GM12892 (cell line): ENCODE data around the gene CDC14B.
"Not testable (repeated sequence)": the region's sequence is repeated elsewhere in the genome, so short reads cannot be mapped to it uniquely, and the experiment has no call there.

ENCODE experiments used
- DNase-seq: peaks from one replicate; pipeline ENCODE4 v3.0.0; 2011; ENCODE audit not compliant: insufficient read length
- FAIRE-seq: peaks from 2 replicates; lab custom pipeline; 2011; peaks lifted over from hg19 to GRCh38; lab: Jason Lieb, UNC
- POLR2A ChIP-seq: IDR thresholded peaks from 2 replicates; pipeline ENCODE4 v1.6.1; 2011; ENCODE audit warnings: low read depth, low read length, control low read depth
- POLR2AphosphoS5 ChIP-seq: IDR thresholded peaks from 2 replicates; pipeline ENCODE4 v1.6.1; 2011; ENCODE audit warnings: low read depth, low read length, control low read depth
- TAF1 ChIP-seq: IDR thresholded peaks from 2 replicates; pipeline ENCODE4 v1.6.1; 2011; ENCODE audit warnings: low read depth, mild to moderate bottlenecking, control low read depth, low read length, borderline replicate concordance

The CDC14B gene

DNA sequence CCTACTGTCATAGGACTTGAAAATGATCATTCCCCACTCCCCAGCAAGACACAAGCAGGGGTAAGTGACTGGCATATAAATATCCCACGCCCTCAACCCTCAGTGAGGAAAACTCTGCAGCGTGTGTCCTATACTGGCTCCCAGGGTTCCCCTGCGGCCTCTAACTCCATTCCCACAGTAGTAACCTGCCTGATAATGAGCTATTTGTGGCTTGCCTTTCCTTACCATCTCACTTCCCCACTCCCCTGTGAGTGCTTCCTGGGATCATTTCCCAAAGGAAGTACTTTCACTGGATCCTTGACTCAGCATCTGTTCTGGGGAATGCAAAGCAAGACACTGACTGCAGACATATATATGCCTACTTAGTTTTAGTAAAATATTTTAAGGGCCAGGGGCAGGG lies 14.3 kb downstream of the CDC14B start:
- DNase-seq (no peak), FAIRE-seq (no peak)
- no peak for TF ChIP-seq POLR2A
- TF ChIP-seq POLR2AphosphoS5, result no peak
- TF ChIP-seq TAF1, result no peak

DNA sequence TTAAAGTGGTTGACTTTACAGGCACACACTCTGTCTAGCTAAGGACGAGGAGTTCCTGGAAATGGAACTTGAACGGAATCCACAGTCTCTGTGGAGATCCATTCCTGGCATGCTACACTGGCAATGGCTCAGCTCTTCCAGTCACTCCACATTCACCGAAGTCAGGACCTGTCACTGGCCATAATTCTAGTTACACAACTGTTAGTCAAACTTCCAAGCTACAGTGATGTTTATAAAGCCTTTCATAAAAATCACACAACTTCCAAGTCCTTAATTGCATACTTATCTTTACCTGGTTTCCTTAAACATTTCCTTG lies 15.7 kb downstream of the CDC14B start:
- TF ChIP-seq POLR2A, result no peak
- no peak for TF ChIP-seq TAF1
- no peak for TF ChIP-seq POLR2AphosphoS5
- FAIRE-seq, result no peak
- DNase-seq, result no peak

DNA sequence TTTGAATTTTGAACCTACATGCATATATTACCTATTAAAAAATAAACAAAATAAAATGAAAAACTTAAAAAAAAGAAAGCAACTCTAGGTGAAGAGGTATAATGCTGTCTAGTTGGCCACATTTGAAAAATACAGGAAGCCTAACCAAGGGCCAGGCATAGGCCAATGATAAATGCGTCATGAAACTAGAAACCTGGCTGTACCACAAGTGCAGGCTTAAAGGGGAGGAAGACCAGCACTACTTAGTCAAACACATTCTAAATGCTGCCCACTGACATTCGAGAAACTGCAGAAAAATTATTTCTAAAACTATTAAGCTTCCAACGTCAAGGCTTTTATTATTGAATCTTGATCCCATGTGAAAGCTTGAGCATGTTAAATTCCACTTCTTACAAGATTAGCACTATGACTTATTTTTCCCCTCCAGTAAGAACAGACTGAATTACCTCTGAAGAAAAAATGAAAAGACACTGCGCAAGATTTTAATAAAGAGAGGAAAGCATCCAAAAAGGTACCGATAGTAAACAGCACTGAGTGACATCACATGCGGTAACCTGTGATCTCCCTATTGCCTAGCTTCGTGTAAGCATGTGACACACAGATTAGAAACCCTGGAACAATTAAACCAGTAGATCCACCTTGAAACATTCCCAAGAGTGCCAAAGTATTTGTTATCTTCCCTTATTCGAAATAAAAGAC lies 16.2 kb downstream of the CDC14B start:
- FAIRE-seq (no peak), DNase-seq (no peak)
- no peak for TF ChIP-seq POLR2A
- TF ChIP-seq POLR2AphosphoS5, result no peak
- TF ChIP-seq TAF1, result no peak

GRCh38 chr9:96599298-96599697 lies 20.3 kb downstream of the CDC14B start:
- no peak for TF ChIP-seq POLR2AphosphoS5
- TF ChIP-seq POLR2A, result no peak
- TF ChIP-seq TAF1, result no peak
- FAIRE-seq (no peak), DNase-seq (no peak)

DNA sequence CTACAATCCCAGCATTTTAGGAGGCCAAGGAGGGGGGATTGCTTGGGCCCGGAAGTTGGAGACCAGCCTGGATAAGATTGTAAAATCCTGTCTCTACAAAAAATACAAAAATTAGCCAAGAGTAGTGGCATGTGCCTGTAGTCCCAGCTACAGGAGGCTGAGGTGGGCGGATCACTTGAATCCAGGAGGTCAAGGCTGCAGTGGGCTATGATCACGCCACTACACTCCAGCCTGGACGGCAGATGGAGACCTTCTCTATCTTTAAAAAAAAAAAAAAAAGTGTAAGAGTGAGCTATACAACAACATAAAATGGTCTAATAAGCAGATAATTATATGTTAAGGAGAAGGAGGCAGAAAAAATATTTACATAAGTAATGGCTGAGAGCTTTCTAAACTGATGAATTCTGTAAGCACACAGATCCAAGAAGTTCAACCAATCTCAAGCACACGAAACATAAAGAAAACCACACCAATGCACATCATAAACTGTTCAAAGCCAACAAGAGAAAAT lies 23.0 kb downstream of the CDC14B start:
- TF ChIP-seq TAF1 (no peak), POLR2A (no peak), POLR2AphosphoS5 (no peak)
- no peak for DNase-seq
- FAIRE-seq, result no peak

DNA sequence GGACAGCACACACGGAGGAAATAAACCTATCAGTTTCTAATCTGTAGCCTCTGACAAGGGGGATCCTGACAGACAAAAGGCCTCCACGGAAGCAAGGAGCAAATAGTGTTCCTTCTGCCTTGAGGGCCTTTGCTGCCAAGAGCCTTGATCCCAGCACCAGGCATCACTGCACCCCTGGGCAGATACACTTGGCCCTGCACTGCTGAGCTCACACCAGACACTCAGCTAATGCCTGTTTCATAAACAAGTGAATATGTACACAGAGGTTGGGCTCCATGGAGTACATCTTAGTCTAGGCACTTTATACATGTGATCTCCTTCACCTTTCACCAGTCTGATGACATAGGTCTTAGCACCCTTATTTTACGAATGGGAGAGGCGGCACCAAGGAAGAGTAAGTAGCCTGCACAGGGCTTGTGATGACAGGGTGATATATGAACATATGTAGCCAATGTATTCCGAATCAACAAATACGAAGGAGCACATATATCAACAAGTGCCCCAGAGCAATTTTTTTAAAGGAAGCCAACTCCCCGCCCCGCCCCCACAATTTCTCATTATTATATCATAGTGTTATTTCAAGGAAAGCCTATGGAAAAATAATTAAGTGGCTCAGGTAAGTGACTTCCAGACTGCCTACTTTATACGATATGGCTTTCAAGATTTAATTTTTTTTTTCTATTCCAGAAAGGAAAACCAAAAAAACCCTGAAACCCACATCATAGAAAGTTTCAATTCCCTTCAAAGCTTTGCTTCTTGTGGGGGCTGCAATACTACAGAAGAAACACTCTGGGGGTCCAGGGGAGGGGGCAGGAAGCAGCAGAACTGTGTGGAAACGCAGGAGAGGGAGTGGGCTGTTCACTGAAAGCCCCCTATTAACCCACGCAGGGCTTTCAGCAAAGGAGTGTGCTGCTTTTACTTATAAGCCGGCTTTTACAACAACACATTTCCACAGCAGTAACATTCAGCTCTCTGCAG lies 32.0 kb downstream of the CDC14B start:
- no peak for FAIRE-seq
- DNase-seq, result no peak
- TF ChIP-seq TAF1 (no peak), POLR2A (no peak), POLR2AphosphoS5 (no peak)

DNA sequence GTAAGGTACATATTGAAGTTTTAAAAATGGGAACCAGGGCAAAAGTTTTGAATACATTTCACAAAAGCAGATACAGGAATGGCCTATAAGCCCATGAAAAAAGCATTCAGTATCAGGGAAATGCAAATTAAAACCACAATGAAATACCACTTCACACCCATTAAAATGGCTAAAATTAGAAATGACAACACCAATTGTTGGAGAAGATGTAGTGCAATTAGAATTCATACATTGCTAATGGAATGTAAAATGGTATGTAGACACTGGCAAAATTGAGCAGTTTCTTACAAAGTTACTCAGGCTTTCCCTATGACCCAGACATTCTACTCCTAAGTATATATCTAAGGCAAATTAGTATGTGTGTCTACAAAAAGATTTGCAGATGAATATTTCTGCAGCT lies 34.2 kb downstream of the CDC14B start:
- TF ChIP-seq TAF1 (no peak), POLR2AphosphoS5 (no peak), POLR2A (no peak)
- FAIRE-seq (no peak), DNase-seq (no peak)

- not testable (repeated sequence) for FAIRE-seq, DNase-seq
Measured at GRCh38 chr9:96582199-96582598, 37.4 kb downstream of the CDC14B start.

- FAIRE-seq (no peak), DNase-seq (no peak)
- no peak for TF ChIP-seq POLR2AphosphoS5
- TF ChIP-seq POLR2A, result no peak
- TF ChIP-seq TAF1, result no peak
Measured at GRCh38 chr9:96581786-96582185, 37.9 kb downstream of the CDC14B start.

- TF ChIP-seq POLR2AphosphoS5, result no peak
- TF ChIP-seq TAF1, result no peak
- no peak for TF ChIP-seq POLR2A
- FAIRE-seq (no peak), DNase-seq (no peak)
Measured at GRCh38 chr9:96581301-96581700, 38.3 kb downstream of the CDC14B start.

GRCh38 chr9:96574931-96575351 lies 44.7 kb downstream of the CDC14B start:
- no peak for DNase-seq
- no peak for TF ChIP-seq TAF1
- no peak for TF ChIP-seq POLR2AphosphoS5
- no peak for TF ChIP-seq POLR2A
- FAIRE-seq, result no peak

DNA sequence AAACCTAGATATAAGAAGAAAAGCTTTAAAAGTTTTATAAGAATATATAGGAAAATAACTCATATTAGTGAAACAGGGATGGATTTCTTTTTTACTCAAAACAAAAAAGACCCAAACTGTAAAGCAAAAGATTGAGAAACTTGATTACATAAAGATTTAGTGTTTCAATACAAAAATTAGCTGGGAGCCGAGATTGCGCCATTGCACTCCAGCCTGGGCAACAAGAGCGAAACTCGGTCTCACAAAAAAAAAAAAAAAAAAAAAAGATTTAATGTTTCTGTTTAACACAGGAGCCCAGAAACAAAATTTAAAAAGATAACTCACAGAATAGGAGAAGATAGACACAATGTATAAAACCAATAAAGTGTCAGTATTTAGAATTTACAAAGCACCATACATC lies 45.2 kb downstream of the CDC14B start:
- FAIRE-seq (no peak), DNase-seq (no peak)
- no peak for TF ChIP-seq TAF1
- no peak for TF ChIP-seq POLR2AphosphoS5
- TF ChIP-seq POLR2A, result no peak
